Stimulated activated CD8-positive, alpha-beta memory T cell treated with anti-CD3 and anti-CD28 coated beads, Interleukin-12 subunit alpha, Interleukin-12 subunit beta, amount 100 ng/mL, for 4 hours (primary cell): ENCODE data around the gene ATP6V0D1.

Source experiments
- DNase-seq: peaks from one replicate; pipeline ENCODE4 v3.0.0-alpha.2; 2020; ENCODE audit warnings: low read depth

Gene ATP6V0D1

GRCh38 chr16:67445441-67445912 lies 35.5 kb downstream of the ATP6V0D1 start:
- no peak for DNase-seq

GRCh38 chr16:67445126-67445426 lies 35.9 kb downstream of the ATP6V0D1 start:
- DNase-seq: no peak

GRCh38 chr16:67444259-67445125 lies 36.5 kb downstream of the ATP6V0D1 start:
- DNase-seq: no peak

- no peak for DNase-seq
These were observed 37.7 kb downstream of the ATP6V0D1 start for GRCh38 chr16:67443265-67443664.

- no peak for DNase-seq
These were observed 38.2 kb downstream of the ATP6V0D1 start for GRCh38 chr16:67442581-67443255.

GRCh38 chr16:67441907-67442306 lies 39.0 kb downstream of the ATP6V0D1 start:
- DNase-seq: no peak

GRCh38 chr16:67441271-67441753 lies 39.6 kb downstream of the ATP6V0D1 start:
- DNase-seq: no peak

GRCh38 chr16:67438824-67439393 lies 42.0 kb downstream of the ATP6V0D1 start:
- DNase-seq: no peak

GRCh38 chr16:67438098-67438791 lies 42.7 kb downstream of the ATP6V0D1 start:
- DNase-seq: no peak

- DNase-seq: no peak
These were observed 43.4 kb downstream of the ATP6V0D1 start for GRCh38 chr16:67437513-67437912.

- DNase-seq: no peak
These were observed 44.2 kb downstream of the ATP6V0D1 start for GRCh38 chr16:67436640-67437193.

- DNase-seq: no peak
These were observed 45.2 kb downstream of the ATP6V0D1 start for GRCh38 chr16:67435758-67436164.

- DNase-seq: no peak
These were observed 47.7 kb downstream of the ATP6V0D1 start for GRCh38 chr16:67433131-67433719.

- DNase-seq: no peak
These were observed 48.5 kb downstream of the ATP6V0D1 start for GRCh38 chr16:67432506-67432890.

- no peak for DNase-seq
These were observed 49.0 kb downstream of the ATP6V0D1 start for GRCh38 chr16:67431775-67432505.

- DNase-seq: no peak
These were observed 49.8 kb downstream of the ATP6V0D1 start, which contains the start of gene HSD11B2 for GRCh38 chr16:67430977-67431774. Gene HSD11B2 (plus strand): TSS chr16:67431121. CDS start chr16:67431249, 128 bp downstream.

- DNase-seq: peak; percentile 30
These were observed 50.4 kb downstream of the ATP6V0D1 start for GRCh38 chr16:67430504-67430976.

- no peak for DNase-seq
These were observed 51.0 kb downstream of the ATP6V0D1 start for GRCh38 chr16:67429799-67430503.
